Measurements from ENCODE around the gene LRPAP1.

Gene LRPAP1

DNA sequence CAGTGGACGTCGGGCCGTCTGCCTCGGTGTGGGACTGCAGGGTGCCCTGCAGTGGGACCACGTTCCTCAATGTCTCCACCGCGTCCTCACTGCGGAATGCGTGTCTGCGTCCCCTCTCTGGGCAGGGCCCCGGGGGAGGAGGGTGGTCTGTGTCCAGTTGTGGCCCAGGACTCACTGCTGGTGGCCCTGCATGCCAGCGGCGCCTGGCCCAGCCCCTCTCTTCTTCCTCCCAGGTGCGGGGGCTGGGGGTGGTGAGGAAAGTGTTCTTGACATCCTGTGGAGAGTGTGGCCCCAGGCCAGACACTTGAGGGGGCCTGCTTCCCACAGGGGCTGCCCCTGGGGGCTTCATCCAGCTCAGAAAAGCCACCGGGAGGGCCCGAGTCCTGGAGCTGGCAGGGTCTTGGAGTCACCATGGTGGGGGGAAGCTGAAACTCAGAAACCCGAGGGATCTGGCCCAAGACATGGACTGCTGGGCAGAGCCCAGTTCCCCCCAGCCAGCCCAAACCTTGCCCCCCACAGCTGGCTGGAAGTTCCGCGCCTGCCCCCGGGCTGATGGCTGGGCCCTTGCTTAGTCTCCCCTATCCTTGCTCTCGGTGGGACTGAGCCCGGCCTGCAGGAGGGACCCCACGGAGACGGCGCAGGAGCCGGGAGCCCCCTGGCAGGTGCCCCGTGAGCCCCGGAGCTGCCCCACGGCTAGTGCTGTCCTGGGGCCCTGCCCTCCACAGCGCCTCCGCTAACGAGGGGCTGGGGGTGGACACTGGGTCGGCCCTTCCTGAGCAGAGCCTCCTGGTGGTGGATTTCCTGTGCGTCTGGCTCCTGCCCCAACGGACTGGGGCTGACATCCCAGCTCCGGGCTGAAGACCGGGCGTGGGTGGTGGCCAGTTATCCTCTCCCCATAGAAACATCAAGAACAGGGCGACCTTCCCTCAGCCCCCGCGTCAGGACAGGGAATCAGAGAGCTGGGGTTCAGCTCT, 66.2 kb downstream of the LRPAP1 start:
- in situ Hi-C loops (cut with MboI; ENCODE audit: low pct_unique_long_range_greater_than_20kb, low sequenced_read_pairs, unreplicated experiment), result no loop called here
- TF ChIP-seq CTCF (IDR thresholded peaks at IDR 0.05; ENCODE audit: extremely low read depth, insufficient read depth, missing control alignments), result no peak

DNA sequence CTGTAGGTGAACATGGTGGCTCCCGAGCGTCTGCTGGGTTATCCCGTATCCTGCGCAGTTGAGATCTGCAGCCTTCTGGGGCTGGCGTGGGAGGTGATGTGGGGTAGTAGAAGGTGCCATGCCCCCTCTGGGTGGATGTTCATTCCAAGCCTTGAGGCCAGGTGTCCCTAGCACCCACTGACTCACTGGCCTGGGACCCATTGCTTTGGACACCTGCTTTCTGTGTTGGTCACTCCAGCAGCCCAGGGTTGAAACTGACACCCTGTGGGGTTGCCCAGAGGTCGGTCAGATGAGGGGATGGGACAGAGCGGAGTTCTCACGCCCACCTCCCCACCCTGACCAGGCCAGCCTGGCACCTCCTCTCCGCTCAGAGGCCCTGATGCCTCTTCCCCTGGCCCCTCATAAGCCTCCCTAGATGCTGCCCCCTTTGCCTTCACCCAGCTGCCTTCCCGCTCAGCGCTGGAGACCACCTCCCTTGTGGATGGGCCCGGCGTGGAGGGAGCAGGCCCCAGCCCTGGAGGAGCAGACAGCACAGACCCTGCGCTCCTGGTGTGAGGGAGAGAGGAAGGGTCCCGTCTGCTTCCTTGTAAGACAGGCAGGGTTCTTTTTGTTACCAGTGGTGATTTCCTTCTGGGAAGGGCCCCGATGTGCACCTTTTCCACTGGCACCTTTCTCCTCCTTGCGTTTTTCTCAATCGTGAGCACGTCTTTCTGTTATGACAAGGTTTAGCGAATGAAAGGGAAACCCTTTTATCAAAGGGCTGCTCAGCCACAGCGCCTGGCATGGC, 67.1 kb downstream of the LRPAP1 start:
- TF ChIP-seq CTCF (IDR thresholded peaks at IDR 0.05; ENCODE audit: extremely low read depth, insufficient read depth, missing control alignments), result no peak
- no peak for DNase-seq (ENCODE audit: low spot score)
- in situ Hi-C loops (cut with MboI; ENCODE audit: low pct_unique_long_range_greater_than_20kb, low sequenced_read_pairs, unreplicated experiment), result no loop called here

More for the DNA sequence above, 66.2 kb downstream of the LRPAP1 start:
- DNase-seq (ENCODE audit: low spot score), result no peak

- in situ Hi-C loops (cut with MboI; ENCODE audit: low pct_unique_long_range_greater_than_20kb, low sequenced_read_pairs, unreplicated experiment), result no loop called here
- TF ChIP-seq CTCF (IDR thresholded peaks at IDR 0.05; ENCODE audit: extremely low read depth, insufficient read depth, missing control alignments), result no peak
- DNase-seq (ENCODE audit: low spot score), result no peak
Measured at GRCh38 chr4:3464349-3464905, 67.8 kb downstream of the LRPAP1 start.

DNA sequence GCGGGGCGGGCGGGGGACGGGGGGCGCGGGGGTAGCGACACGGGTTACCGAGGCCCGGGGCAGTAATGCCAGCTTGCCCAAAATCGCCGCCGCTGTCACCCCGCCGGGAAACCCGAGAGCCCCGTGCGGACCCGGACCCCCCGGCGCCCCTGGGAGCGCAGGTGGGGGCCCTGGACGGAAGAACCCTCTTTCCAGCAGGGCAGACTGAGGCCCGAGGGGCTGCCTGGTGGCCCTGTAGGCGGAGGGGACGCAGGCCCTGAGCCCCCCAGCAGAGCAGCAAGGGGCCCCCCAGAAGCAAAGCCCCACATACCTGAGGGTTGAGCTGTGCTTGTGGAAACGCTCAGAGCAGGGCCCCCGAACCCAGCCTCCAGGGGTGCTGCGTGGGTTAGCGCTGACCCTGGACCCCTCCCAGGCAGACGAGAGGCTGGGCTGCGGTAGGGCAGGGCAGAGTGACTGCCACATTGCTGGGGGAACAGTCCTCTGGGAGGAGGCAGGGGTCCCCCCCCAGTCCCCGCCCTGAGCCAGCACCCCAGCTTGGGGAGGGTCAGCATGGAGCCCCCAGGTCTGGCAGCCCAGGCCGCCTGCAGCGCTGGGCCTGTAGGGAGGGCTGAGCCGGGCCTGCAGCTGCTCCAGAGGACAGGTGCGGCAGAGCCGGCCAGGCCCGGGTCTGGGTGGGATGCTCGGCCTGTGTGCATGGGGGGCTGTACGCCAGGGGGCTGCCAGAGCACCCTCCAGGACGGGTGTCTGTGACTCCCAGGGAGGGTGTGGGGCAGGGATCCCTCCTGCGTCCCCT, 68.5 kb downstream of the LRPAP1 start:
- TF ChIP-seq CTCF (IDR thresholded peaks at IDR 0.05; ENCODE audit: extremely low read depth, insufficient read depth, missing control alignments), result no peak
- in situ Hi-C loops (cut with MboI; ENCODE audit: low pct_unique_long_range_greater_than_20kb, low sequenced_read_pairs, unreplicated experiment), result no loop called here
- no peak for DNase-seq (ENCODE audit: low spot score)

DNA sequence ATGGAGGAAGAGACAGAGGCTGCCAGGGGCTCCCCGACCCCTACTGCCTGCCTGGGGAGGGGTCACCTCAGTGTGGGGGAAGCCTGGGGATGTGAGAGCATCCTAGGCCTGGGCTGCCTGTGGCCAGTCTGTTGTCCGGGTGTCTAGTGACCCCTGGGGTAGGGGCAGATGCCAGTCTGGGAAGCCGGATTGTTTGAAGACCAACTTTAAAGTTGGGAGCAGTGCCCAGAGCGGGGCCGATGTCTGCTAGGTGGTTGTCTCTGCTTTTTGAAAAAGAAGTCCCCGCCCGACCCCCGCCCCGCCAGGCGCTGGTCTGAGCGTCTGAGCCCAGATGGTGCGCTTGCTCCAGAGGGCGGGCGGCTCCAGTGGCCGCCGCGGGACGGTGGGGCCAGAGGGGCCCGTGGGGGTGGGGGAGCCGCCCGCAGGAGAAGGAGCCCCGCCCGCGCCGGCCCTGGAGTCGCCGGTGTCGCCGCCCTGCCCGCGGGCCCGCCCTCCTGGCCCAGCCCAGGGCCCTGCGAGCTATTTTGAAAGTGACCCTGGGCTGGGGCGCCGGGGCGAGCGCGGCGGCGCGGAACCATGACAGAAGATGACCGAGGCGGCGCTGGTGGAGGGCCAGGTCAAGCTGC, 69.3 kb downstream of the LRPAP1 start, which contains the start of gene DOK7:
TSS of gene DOK7 (plus strand) at position 517 of the 626 bp plus-strand sequence. CDS start at position 587, 70 bp downstream.
- in situ Hi-C loops (cut with MboI; ENCODE audit: low pct_unique_long_range_greater_than_20kb, low sequenced_read_pairs, unreplicated experiment), result no loop called here
- no peak for DNase-seq (ENCODE audit: low spot score)
- no peak for TF ChIP-seq CTCF (IDR thresholded peaks at IDR 0.05; ENCODE audit: extremely low read depth, insufficient read depth, missing control alignments)

Data from GM13977 (cell line).